HG03135 (cell line): Measurements from ENCODE around the gene EFHC1.
"Not testable (repeated sequence)": the region's sequence is repeated elsewhere in the genome, so short reads cannot be mapped to it uniquely, and the experiment has no call there.

ENCODE experiments used
- ATAC-seq: cut with Tn5 transposase; IDR thresholded peaks from one replicate; pipeline ENCODE4 v1.9.1; 2021; ENCODE audit warnings: mild to moderate bottlenecking, moderate library complexity; ENCODE audit not compliant: unreplicated experiment

The EFHC1 gene

GRCh38 chr6:52419809-52420667, at the start of gene EFHC1:
TSS of gene EFHC1 (plus strand) at chr6:52420342. CDS start at chr6:52420411, 69 bp downstream.
- peak; percentile 95 for ATAC-seq

DNA sequence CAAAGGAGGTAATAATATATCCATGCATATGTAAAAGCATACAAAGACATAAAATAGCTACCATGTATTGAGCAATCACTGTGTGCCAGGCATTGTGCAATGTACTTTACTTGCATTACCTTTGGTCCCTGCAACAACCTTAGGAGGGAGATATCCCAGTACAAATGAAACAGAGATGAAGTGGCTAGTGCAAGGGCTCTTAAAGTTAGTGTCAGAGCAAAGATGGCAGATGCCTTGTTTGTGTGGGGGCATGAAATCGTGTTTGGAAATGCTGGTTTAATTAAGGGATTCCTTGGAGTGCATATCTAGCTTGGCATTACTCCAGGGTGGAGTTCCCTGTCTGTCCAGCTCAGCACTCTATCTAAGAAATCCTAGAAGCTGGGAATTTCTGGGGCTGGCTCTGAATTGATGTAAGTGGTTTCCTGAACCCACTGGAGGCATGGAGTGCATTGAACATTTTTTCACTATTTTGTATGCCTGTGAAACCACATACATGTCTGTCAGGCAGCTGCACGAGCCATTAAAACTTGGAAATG, 48.4 kb upstream of the EFHC1 start:
- ATAC-seq, result no peak

GRCh38 chr6:52373151-52373690, 46.9 kb upstream of the EFHC1 start:
- no peak for ATAC-seq

DNA sequence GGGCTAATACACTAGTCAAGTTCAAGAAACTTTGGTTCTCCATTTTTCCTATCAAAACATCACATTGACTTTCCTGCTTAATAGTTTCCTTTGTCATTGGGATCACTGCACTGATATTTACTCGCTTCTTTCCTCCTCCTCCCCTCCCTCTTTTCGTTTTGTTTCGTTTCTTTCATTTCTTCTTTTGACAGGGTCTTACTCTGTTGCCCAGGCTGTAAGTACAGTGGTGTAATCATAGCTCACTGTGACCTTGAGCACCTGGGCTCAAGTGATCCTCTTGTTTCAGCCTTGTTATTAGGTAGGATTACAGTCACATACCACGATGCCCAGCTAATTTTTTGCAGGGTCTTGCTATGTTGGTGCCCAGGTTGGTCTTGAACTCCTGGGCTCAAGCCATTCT, 45.9 kb upstream of the EFHC1 start:
- ATAC-seq, result no peak

DNA sequence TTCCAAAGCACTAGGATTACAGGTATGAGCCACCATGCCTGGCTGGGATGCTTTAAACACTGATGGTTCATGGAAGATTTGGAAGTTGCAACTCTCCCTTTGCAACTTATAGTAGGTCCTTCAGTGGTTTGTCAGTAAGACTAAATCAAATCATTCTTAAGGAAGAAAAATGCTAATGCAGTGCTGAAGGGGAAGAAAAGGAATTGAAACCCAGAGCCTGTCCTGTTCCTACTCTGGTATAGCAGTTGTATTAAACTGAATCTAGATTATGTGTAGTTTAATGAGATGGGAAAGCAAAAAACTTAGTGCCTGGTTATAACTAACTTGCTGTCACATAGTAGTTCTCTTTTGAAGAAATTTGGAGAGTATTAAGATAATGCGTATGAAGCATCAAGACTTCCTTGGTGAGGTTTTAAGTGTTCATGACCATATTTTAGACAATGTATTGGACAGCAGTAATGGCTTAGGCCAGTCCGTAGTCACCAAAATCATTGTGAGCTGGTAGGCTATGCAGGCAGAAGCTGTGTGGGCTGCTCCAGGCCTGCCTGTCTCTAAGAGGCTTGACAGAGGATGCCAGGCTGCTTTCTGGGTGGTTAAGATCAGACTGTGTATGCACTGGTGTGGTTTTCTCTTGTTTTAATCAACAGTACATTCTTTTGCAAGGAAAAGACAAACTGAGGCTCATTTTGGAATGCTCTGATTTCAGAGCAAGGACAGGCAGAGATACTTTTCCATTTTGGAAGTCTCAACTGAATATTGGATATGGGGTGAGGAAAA, 44.2 kb upstream of the EFHC1 start:
- no peak for ATAC-seq

- no peak for ATAC-seq
Measured at GRCh38 chr6:52376763-52377162, 43.4 kb upstream of the EFHC1 start.

GRCh38 chr6:52377538-52378221, 42.5 kb upstream of the EFHC1 start:
- ATAC-seq, result no peak

GRCh38 chr6:52381249-52381648, 38.9 kb upstream of the EFHC1 start:
- ATAC-seq, result no peak

DNA sequence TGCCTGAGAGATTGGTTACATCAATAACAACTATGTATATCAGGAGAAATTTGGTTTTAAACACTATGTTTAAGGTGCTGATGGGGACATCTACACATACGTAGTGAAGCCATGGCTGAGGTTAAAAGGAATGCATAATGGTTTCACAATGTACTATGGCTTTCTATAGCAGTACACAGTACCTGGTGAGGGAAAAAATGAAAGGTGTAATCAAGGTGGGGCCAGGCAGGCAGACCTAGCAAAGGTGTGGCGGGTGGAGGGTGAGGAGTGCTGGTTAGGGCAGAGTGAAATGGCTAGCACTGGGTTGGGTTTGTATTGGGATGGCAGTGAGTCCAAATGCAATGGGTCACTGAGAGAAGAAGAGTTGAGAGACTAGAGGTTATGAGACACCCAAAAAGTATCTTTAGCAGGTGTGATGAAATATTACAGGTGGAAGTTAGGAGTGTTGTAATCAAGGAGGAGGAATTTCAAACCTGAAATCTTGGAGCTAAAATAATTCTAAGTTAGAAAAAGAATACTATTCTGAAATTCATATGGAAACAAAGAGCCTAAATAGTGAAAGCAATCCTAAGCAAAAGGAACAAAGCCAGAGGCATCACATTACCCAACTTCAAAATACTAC, 35.9 kb upstream of the EFHC1 start:
- ATAC-seq, result no peak

GRCh38 chr6:52385074-52385473, 35.1 kb upstream of the EFHC1 start:
- ATAC-seq, result no peak

DNA sequence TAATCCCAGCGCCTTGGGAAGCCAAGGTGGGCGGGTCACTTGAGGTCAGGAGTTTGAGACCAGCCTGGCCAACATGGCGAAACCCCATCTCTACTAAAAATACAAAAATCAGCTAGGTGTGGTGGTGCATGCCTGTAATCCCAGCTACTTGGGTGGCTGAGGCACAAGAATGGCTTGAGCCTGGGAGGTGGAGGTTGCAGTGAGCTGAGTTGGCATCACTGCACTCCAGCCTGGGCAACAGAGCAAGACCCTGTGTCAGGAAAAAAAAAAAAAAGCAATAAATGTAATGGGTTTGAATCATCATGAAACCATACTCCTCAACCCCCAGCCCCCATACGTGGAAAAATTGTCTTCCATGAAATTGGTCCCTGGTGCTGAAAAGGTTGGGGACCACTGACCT, 32.0 kb upstream of the EFHC1 start:
- not testable (repeated sequence) for ATAC-seq

DNA sequence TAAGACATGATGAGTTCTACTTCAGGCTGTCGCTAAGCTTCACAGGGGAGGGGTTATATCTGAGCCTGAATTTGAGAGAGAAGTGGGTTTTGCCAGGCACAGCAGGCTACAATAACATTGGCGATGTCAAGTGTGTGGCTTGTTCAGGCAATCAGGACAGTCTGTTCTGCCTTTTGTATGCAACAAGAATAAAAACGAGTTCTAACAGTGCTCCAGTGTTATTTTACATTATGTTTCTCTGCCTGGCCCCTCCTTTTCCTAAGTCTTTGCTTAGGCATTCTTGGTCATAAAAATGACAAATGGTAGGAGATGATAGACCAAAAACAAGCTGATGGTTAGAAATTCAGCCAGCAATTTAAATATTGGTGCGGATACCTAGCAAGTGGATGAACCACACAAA, 31.4 kb upstream of the EFHC1 start:
- ATAC-seq, result no peak

- no peak for ATAC-seq
Measured at GRCh38 chr6:52389264-52389625, 30.9 kb upstream of the EFHC1 start.

GRCh38 chr6:52389626-52390360, 30.3 kb upstream of the EFHC1 start:
- peak; percentile 63 for ATAC-seq

GRCh38 chr6:52390361-52390727, 29.8 kb upstream of the EFHC1 start:
- peak; percentile 41 for ATAC-seq

GRCh38 chr6:52391599-52391998, 28.5 kb upstream of the EFHC1 start:
- no peak for ATAC-seq

DNA sequence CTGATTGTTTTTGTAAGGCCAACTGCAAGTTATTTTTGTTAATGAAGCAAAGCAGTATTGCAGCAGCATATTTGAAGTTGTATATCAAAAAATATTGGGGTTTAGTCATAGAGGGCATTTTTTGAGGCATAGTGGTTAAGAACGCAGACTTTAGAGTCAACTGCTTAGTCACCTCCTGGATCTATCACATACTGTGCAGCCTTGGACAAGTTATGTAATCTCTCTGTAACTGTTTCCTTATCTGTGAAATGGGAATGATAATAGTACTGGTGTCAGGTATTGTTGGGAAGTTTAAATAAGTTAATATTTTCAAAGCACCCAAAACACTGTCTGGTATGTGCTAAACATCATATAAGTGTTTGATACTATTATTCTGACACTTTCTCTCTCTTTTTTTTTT, 27.2 kb upstream of the EFHC1 start:
- no peak for ATAC-seq

GRCh38 chr6:52393780-52394179, 26.4 kb upstream of the EFHC1 start:
- ATAC-seq, result no peak

DNA sequence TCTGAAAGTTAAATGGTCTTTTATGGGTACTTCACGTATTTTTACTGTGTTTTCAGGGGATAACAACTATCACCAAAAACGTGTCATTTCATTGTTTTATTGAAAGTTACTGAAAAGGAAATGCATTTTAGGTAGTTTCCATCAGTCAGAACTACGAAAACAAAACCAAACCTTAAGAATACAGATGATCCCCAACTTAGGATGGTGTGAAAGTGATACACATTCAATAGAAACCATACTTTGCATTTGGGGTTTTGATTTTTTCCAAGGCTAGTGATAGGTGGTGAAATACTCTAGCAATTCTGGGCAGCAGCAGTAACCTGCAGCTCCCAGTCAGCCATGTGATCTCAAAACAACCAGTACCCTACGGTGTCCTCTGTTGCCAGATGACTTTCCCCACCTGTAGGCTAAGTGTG, 25.9 kb upstream of the EFHC1 start:
- peak; percentile 50 for ATAC-seq

DNA sequence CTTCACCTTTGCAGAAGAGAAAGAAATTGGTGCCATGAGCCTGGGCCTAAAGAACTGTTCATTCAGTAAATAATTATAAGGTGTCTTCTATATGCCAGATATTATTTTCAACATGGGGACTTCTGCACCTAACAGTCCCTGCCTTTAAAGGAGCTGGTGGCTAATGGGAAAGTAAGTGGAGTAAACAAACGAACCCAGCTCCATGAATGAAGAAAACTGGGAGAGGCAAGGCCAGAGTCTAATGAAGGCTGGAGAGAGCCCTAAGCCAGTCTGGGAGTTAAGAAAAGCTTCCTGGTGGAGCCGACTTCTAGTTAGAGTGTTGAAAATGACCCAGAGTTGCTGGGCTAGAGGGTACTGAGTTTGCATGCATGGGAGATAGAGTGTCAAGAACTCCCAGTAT, 24.2 kb upstream of the EFHC1 start:
- ATAC-seq, result no peak
